Hepatocyte (in vitro differentiated cells): Measurements from ENCODE around the gene PTPRR.

Source experiments
- CTCF ChIP-seq: fragments of 200-600 bp; sonication (generic); IDR thresholded peaks from 2 replicates; pipeline ENCODE4 v1.5.1; 2016; ENCODE audit warnings: antibody characterized with exemption, mild to moderate bottlenecking; ENCODE audit not compliant: poor library complexity
- EZH2 ChIP-seq: fragments of 200-600 bp; sonication (generic); IDR thresholded peaks from 2 replicates; pipeline ENCODE4 v1.6.1; 2016; ENCODE audit warnings: antibody characterized with exemption, mild to moderate bottlenecking, borderline replicate concordance
- EZH2phosphoT487 ChIP-seq: fragments of 200-600 bp; sonication (generic); IDR thresholded peaks from one replicate; pipeline ENCODE4 v1.6.1; 2018; ENCODE audit warnings: antibody characterized with exemption, mild to moderate bottlenecking, low read depth, moderate library complexity; ENCODE audit not compliant: unreplicated experiment, severe bottlenecking

GRCh38 chr12:70719071-70719470, 201.5 kb downstream of the PTPRR start:
- TF ChIP-seq CTCF (no peak), EZH2 (no peak), EZH2phosphoT487 (no peak)
